Neural crest cell (in vitro differentiated cells): ENCODE measurements around the gene GPR65. TPM values are rescaled to one million over a fixed set of nuclear protein-coding genes. Genes with fewer than 3 reads are reported as not detected.

Experiments
- DNase-seq: peaks from one replicate; pipeline ENCODE4 v3.0.0; 2021; ENCODE audit warnings: low read depth, mixed read lengths, low spot score
- H3K27ac Mint-ChIP-seq: one replicate; pipeline ENCODE4 v1.8.0; 2021; ENCODE audit warnings: mild to moderate bottlenecking, mixed read lengths; ENCODE audit not compliant: unreplicated experiment
- H3K27me3 Mint-ChIP-seq: 2 replicates; pipeline ENCODE4 v1.8.0; 2021; ENCODE audit warnings: low read depth, mild to moderate bottlenecking, mixed read lengths
- H3K36me3 Mint-ChIP-seq: 2 replicates; pipeline ENCODE4 v1.8.0; 2021; ENCODE audit warnings: low read depth, mild to moderate bottlenecking, mixed read lengths
- H3K4me1 Mint-ChIP-seq: 2 replicates; pipeline ENCODE4 v1.8.0; 2021; ENCODE audit warnings: mixed read lengths
- H3K4me3 Mint-ChIP-seq: one replicate; pipeline ENCODE4 v1.8.0; 2021; ENCODE audit warnings: mild to moderate bottlenecking, mixed read lengths
- H3K9me3 Mint-ChIP-seq: 2 replicates; pipeline ENCODE4 v1.8.0; 2021; ENCODE audit warnings: mixed read lengths
- total RNA-seq: library from RNA; stranded (reverse); gene quantifications from 2 replicates; pipeline ENCODE4 v1.2.1, GENCODE V29; 2021
- TF ChIP-seq, protein P1 (sequence below): fragments of 200-600 bp; sonication (generic); conservative IDR thresholded peaks from 2 replicates; pipeline ENCODE4 v1.5.0; 2021; ENCODE audit warnings: antibody characterized with exemption, mild to moderate bottlenecking

The GPR65 gene
- total RNA-seq, 1 donor from 2014 or later: not detected

DNA sequence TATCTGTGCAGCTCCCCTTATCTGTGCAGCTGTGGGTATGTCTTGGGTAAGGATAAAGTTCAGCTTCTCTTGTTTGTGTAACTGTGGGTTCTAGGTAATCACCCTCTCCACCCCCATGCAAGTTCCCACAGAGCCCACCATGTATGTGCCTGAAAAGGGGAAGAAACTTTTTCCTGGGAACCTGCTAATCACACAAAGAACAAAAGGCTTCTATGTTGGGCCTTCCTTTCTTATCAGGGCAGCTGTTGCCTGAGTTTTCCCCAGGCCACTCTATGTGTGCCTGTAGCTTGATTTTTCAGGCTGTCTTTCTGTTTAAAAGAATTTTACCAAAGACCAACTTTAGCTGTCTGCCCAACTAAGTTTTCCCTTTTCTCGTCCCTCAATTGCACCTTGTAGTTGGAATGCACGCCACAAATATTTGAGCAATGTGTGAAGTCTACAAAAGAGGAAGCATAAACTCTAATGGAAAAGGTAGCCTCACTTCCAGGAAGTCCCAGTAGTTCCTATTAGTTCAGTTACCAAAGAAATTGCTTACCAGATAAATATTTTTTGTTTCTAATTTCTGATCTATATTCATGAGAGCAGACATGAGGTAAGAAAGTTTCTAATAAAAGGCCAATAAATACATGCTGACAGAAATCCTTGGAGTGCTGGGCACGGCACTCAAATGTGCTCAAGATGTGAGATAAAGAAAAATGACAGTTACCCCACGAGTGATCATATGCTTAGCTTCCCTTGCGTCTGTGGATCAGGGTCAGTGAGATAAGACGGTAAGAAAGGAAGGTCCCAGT is 9.2 kb upstream of the GPR65 start:
- Mint-ChIP-seq H3K27ac (no peak overlapping the region), H3K4me3 (peak overlapping the region; percentile 44), H3K36me3 (no peaks in the 10 kb centered on the region), H3K27me3 (no peaks in the 10 kb centered on the region), H3K4me1 (peaks cover 35% of the 10 kb centered on the region), H3K9me3 (peaks cover 3% of the 10 kb centered on the region)
- TF ChIP-seq, protein P1, sequence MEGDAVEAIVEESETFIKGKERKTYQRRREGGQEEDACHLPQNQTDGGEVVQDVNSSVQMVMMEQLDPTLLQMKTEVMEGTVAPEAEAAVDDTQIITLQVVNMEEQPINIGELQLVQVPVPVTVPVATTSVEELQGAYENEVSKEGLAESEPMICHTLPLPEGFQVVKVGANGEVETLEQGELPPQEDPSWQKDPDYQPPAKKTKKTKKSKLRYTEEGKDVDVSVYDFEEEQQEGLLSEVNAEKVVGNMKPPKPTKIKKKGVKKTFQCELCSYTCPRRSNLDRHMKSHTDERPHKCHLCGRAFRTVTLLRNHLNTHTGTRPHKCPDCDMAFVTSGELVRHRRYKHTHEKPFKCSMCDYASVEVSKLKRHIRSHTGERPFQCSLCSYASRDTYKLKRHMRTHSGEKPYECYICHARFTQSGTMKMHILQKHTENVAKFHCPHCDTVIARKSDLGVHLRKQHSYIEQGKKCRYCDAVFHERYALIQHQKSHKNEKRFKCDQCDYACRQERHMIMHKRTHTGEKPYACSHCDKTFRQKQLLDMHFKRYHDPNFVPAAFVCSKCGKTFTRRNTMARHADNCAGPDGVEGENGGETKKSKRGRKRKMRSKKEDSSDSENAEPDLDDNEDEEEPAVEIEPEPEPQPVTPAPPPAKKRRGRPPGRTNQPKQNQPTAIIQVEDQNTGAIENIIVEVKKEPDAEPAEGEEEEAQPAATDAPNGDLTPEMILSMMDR: no peak
- DNase-seq: no peak

DNA sequence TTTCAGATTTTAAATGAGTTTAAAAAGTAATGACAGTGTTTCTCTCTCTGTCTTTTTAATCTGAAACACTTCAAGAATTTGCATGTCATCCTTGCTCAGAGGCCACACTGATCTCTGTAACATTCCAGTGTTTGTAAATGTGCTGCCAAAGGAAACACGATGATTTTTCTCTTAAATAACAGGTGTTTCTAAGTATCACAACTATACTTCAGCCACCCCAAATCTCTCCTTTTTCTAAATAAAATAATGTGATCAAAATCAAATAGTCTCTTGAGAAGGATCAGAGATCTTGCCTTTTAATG is 8.7 kb upstream of the GPR65 start:
- no peak for DNase-seq
- TF ChIP-seq, protein P1: no peak
- peaks cover 3% of the 10 kb centered on the region for H3K9me3 Mint-ChIP-seq
- H3K27ac Mint-ChIP-seq: no peak overlapping the region
- peak overlapping the region; percentile 3 for H3K4me3 Mint-ChIP-seq
- no peaks in the 10 kb centered on the region for H3K36me3 Mint-ChIP-seq
- no peaks in the 10 kb centered on the region for H3K27me3 Mint-ChIP-seq
- peaks cover 35% of the 10 kb centered on the region for H3K4me1 Mint-ChIP-seq

DNA sequence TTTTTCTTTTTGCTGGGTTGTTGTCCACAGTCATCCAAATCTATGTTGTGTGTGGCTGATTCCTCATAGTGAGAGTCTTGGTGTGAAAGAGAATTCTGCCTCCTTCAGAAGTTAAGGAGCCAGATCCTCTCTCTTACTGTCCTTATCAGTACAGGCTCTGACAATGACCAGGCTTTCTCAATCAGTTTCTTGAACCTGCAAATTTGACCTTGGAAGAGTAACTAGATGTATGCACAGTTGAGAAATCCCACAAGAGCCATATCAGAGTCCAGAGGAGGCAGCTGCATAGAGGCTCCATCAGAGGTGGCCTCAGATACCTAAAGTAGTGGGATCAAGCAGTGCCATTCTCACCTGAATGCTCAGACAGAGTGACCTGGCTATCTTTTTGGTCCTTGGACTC is 6.5 kb upstream of the GPR65 start:
- Mint-ChIP-seq H3K27ac (no peak overlapping the region), H3K4me1 (peaks cover 20% of the 10 kb centered on the region), H3K4me3 (no peak overlapping the region), H3K9me3 (peaks cover 3% of the 10 kb centered on the region), H3K36me3 (no peaks in the 10 kb centered on the region), H3K27me3 (no peaks in the 10 kb centered on the region)
- TF ChIP-seq, protein P1: no peak
- DNase-seq: no peak

DNA sequence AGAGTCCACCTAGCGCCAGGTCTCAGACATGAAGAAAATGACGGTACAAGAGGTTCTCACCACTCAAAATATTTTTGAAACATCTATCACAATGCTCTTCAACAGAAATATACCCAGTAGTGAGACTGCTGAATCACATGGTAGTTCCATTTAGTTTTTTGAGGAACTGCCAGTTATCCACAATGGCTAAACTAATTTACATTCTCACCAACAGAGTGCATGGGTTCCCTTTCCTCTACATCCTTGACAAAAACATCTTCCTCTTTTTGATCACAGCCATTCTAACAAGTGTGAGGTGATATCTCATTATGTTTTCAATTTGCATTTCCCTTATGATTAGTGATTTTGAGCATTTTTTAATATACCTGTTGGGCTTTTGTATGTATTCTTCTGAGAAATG is 5.7 kb upstream of the GPR65 start:
- no peak overlapping the region for H3K4me3 Mint-ChIP-seq
- no peak for DNase-seq
- H3K27ac Mint-ChIP-seq: peak overlapping the region; percentile 52
- no peaks in the 10 kb centered on the region for H3K27me3 Mint-ChIP-seq
- TF ChIP-seq, protein P1: no peak
- peaks cover 17% of the 10 kb centered on the region for H3K4me1 Mint-ChIP-seq
- no peaks in the 10 kb centered on the region for H3K36me3 Mint-ChIP-seq
- H3K9me3 Mint-ChIP-seq: peaks cover 3% of the 10 kb centered on the region

DNA sequence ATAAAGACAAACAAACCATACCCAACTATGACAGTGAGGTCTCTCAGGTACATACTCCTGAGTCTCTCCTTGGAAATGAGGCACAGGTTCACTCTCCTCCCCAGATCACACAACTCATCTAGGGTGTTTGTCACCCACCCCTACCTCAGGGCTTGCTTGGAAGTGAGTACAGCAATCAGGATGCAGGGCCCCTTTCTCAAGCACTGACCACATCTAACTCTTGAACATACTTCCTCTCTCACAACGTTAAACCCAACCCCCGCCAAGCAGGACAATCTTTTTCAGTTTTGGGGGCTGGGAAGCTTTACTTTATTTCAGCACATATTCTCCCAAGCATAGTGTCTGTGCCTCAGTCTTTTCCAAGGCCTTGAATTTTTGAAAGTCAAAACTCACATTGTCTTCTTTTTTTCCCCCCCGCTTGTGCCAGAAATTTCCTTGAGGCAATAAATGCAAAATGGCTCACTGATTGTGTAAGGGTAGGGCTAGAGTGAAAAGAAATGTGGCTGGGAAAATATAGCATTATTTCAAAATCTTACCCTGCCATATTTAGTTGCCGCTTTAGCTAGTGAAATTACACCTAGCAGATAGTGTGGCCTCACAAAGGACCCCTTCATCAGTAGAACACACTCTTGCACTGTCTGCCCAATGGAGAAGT is 2.4 kb upstream of the GPR65 start:
- H3K27ac Mint-ChIP-seq: no peak overlapping the region
- DNase-seq: no peak
- no peaks in the 10 kb centered on the region for H3K9me3 Mint-ChIP-seq
- H3K4me3 Mint-ChIP-seq: no peak overlapping the region
- no peaks in the 10 kb centered on the region for H3K36me3 Mint-ChIP-seq
- H3K4me1 Mint-ChIP-seq: no peaks in the 10 kb centered on the region
- no peaks in the 10 kb centered on the region for H3K27me3 Mint-ChIP-seq
- TF ChIP-seq, protein P1: no peak
